Measurements from ENCODE around the gene ATE1.
"Not testable (repeated sequence)": the region's sequence is repeated elsewhere in the genome, so short reads cannot be mapped to it uniquely, and the experiment has no call there.

ATE1 gene

GRCh38 chr10:121828045-121828444, 99.8 kb downstream of the ATE1 start:
- DNase-seq: peak; percentile 61

- DNase-seq: not testable (repeated sequence)
These were observed 101.1 kb downstream of the ATE1 start for GRCh38 chr10:121826773-121827172.

GRCh38 chr10:121823993-121824463, 103.8 kb downstream of the ATE1 start:
- peak; percentile 57 for DNase-seq

- DNase-seq: no peak
These were observed 105.1 kb downstream of the ATE1 start for GRCh38 chr10:121822724-121823123.

- no peak for DNase-seq
These were observed 105.7 kb downstream of the ATE1 start for GRCh38 chr10:121822180-121822579.

GRCh38 chr10:121819049-121819448, 108.8 kb downstream of the ATE1 start:
- DNase-seq: no peak

GRCh38 chr10:121818599-121818998, 109.2 kb downstream of the ATE1 start:
- DNase-seq: peak; percentile 9

GRCh38 chr10:121816197-121816596, 111.6 kb downstream of the ATE1 start:
- DNase-seq: no peak

- no peak for DNase-seq
These were observed 114.0 kb downstream of the ATE1 start for GRCh38 chr10:121813857-121814256.

- no peak for DNase-seq
These were observed 114.5 kb downstream of the ATE1 start for GRCh38 chr10:121813211-121813815.

- DNase-seq: no peak
These were observed 115.8 kb downstream of the ATE1 start for GRCh38 chr10:121812031-121812430.

- no peak for DNase-seq
These were observed 116.4 kb downstream of the ATE1 start for GRCh38 chr10:121811386-121811785.

- no peak for DNase-seq
These were observed 119.0 kb downstream of the ATE1 start for GRCh38 chr10:121808835-121809234.

- no peak for DNase-seq
These were observed 123.4 kb downstream of the ATE1 start for GRCh38 chr10:121804460-121804859.

- no peak for DNase-seq
These were observed 124.2 kb downstream of the ATE1 start for GRCh38 chr10:121803611-121804010.

- DNase-seq: no peak
These were observed 127.0 kb downstream of the ATE1 start for GRCh38 chr10:121800831-121801230.

GRCh38 chr10:121800146-121800545, 127.7 kb downstream of the ATE1 start:
- no peak for DNase-seq

GRCh38 chr10:121797490-121797889, 130.3 kb downstream of the ATE1 start:
- no peak for DNase-seq

GRCh38 chr10:121796342-121796741, 131.5 kb downstream of the ATE1 start:
- DNase-seq: no peak

GRCh38 chr10:121792198-121792597, 135.6 kb downstream of the ATE1 start:
- DNase-seq: no peak

GRCh38 chr10:121791761-121792160, 136.1 kb downstream of the ATE1 start:
- DNase-seq: no peak

- DNase-seq: no peak
These were observed 139.1 kb downstream of the ATE1 start for GRCh38 chr10:121788717-121789116.

- no peak for DNase-seq
These were observed 139.7 kb downstream of the ATE1 start for GRCh38 chr10:121788115-121788514.

- DNase-seq: no peak
These were observed 140.7 kb downstream of the ATE1 start for GRCh38 chr10:121787169-121787568.

GRCh38 chr10:121783782-121784372, 144.0 kb downstream of the ATE1 start:
- DNase-seq: no peak

Data from activated CD4-positive, alpha-beta T cell treated with anti-CD3 and anti-CD28 coated beads, Interleukin-2, Interleukin-6, amounts not matched to agents 100 ng/mL and 50 ng/mL, durations not matched to agents 16 hours and 8 hours (primary cell).